Transverse colon (tissue), 4 donors: ENCODE results near the gene NFIA. TPM values are rescaled to one million over a fixed set of nuclear protein-coding genes. Genes with fewer than 3 reads are reported as not detected.

Experiments used
- DNase-seq: peaks from one replicate; pipeline ENCODE4 v3.0.0-alpha.2; 2019
- H3K27ac ChIP-seq, 4 donors: fragments of 200-600 bp; sonication (generic); 2 replicates each; pipeline ENCODE4 v1.5.1; 2016 to 2018; ENCODE audit warnings: inconsistent platforms in 4 of 4
- H3K27me3 ChIP-seq: fragments of 200-600 bp; sonication (generic); 2 replicates; pipeline ENCODE4 v1.5.1; 2017; ENCODE audit warnings: inconsistent platforms
- H3K36me3 ChIP-seq, 4 donors: fragments of 200-600 bp; sonication (generic); 2 replicates each; pipeline ENCODE4 v1.5.1; 2017 to 2019; ENCODE audit warnings: inconsistent platforms in 4 of 4
- H3K4me1 ChIP-seq, 4 donors: fragments of 200-600 bp; sonication (generic); 2 replicates each; pipeline ENCODE4 v1.5.1; 2017 to 2020; ENCODE audit warnings: inconsistent platforms in 4 of 4
- H3K4me3 ChIP-seq, 4 donors: fragments of 200-600 bp; sonication (generic); 1 replicate in 1 of 4; 2 replicates in 3 of 4; pipeline versions ENCODE4 v1.5.1 to v1.6.1; 2017 to 2019; ENCODE audit warnings: inconsistent platforms in 4 of 4
- H3K9me3 ChIP-seq, 2 donors: fragments of 200-600 bp; sonication (generic); 2 replicates each; pipeline ENCODE4 v1.5.1; 2017 to 2019; ENCODE audit warnings: inconsistent platforms in 2 of 2
- EP300 ChIP-seq: sonication (generic); formaldehyde crosslinking; IDR thresholded peaks from one replicate; pipeline ENCODE4 v1.6.1; 2017; ENCODE audit warnings: antibody characterized with exemption, low read depth
- POLR2A ChIP-seq: fragments of 450-650 bp; IDR thresholded peaks from one replicate; pipeline ENCODE4 v1.6.1; 2016; ENCODE audit warnings: antibody characterized with exemption, mild to moderate bottlenecking, moderate library complexity
- POLR2AphosphoS5 ChIP-seq, 3 donors: sonication (generic); formaldehyde crosslinking; IDR thresholded peaks; one replicate each; pipeline ENCODE4 v1.6.1; 2016; ENCODE audit warnings: antibody characterized with exemption in 3 of 3
- WGBS, 2 donors: methylation state at CpG; one replicate each; pipeline ENCODE4 v1.1.5; 2018; ENCODE audit warnings: low coverage in 1 of 2; 5-methylcytosine and 5-hydroxymethylcytosine counted together
- in situ Hi-C, 4 donors: fragments of 200-750 bp; cut with MboI; loops; one replicate each; pipeline versions ENCODE4 v1.15.0 to v1.15.1; 2017; ENCODE audit warnings: low sequenced_read_pairs in 3 of 4, low pct_ligation_motif_present in 1 of 4, low pct_unique_long_range_greater_than_20kb in 1 of 4
- intact Hi-C: fragments of 100-400 bp; cut with DNase I; formaldehyde crosslinking; loops from one replicate; pipeline ENCODE4 v1.15.1; 2023; ENCODE audit warnings: low total_unique reads
- total RNA-seq, 4 donors: library from RNA; depleted of rRNA; stranded (reverse); fragments of >200 nt; gene quantifications; one replicate each; pipeline ENCODE4 v1.1.0, GENCODE V29; 2016
- TF ChIP-seq, protein P1 (sequence below), 5 experiments: fragments of 200-600 bp in 3 of 5; fragments of 450-650 bp in 2 of 5; sonication (generic) in 3 of 5; IDR thresholded peaks; 1 replicate in 2 of 5; 2 replicates in 3 of 5; pipeline ENCODE4 v1.5.1; 2016 to 2017; ENCODE audit warnings: antibody characterized with exemption in 5 of 5, inconsistent platforms in 3 of 5, mild to moderate bottlenecking in 2 of 5, moderate library complexity in 1 of 5

NFIA gene
- total RNA-seq, 4 donors from 2014 or later: 17.3 to 37.2 (median 29.8) TPM

- TF ChIP-seq POLR2A (no peak), POLR2AphosphoS5 (IDR thresholded peaks at IDR 0.05) (no peak), EP300 (no peak)
- TF ChIP-seq, protein P1, sequence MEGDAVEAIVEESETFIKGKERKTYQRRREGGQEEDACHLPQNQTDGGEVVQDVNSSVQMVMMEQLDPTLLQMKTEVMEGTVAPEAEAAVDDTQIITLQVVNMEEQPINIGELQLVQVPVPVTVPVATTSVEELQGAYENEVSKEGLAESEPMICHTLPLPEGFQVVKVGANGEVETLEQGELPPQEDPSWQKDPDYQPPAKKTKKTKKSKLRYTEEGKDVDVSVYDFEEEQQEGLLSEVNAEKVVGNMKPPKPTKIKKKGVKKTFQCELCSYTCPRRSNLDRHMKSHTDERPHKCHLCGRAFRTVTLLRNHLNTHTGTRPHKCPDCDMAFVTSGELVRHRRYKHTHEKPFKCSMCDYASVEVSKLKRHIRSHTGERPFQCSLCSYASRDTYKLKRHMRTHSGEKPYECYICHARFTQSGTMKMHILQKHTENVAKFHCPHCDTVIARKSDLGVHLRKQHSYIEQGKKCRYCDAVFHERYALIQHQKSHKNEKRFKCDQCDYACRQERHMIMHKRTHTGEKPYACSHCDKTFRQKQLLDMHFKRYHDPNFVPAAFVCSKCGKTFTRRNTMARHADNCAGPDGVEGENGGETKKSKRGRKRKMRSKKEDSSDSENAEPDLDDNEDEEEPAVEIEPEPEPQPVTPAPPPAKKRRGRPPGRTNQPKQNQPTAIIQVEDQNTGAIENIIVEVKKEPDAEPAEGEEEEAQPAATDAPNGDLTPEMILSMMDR (IDR thresholded peaks at IDR 0.05): no peak
These were observed 32.0 kb downstream of the NFIA start for GRCh38 chr1:61114178-61114870.

GRCh38 chr1:61115436-61115835, 33.1 kb downstream of the NFIA start:
- Histone ChIP-seq H3K9me3 (no peaks in the 10 kb centered on the region), H3K36me3 (no peaks in the 10 kb centered on the region), H3K27ac (no peak overlapping the region), H3K27me3 (no peaks in the 10 kb centered on the region), H3K4me3 (no peak overlapping the region), H3K4me1 (peaks cover 0 to 50% (median 13%) of the 10 kb centered on the region in 4 donors)
- no peak for DNase-seq
- TF ChIP-seq POLR2AphosphoS5 (IDR thresholded peaks at IDR 0.05) (no peak), EP300 (no peak), POLR2A (no peak)
- TF ChIP-seq, protein P1 (IDR thresholded peaks at IDR 0.05): no peak
- intact Hi-C loops: no loop called here
- in situ Hi-C loops: no loop called here
- WGBS, 2 donors: 94% methylated on average over 7 of the region's 7 CpGs; no CpG with 5 or more reads in 1 of the 2 donors

More at GRCh38 chr1:61114178-61114870, 32.0 kb downstream of the NFIA start:
- H3K4me3 ChIP-seq: no peak overlapping the region
- H3K4me1 ChIP-seq: peaks cover 0 to 44% (median 12%) of the 10 kb centered on the region in 4 donors
- no peak for DNase-seq
- no peaks in the 10 kb centered on the region for H3K9me3 ChIP-seq
- H3K36me3 ChIP-seq: no peaks in the 10 kb centered on the region
- in situ Hi-C loops: no loop called here
- H3K27me3 ChIP-seq: no peaks in the 10 kb centered on the region
- H3K27ac ChIP-seq: no peak overlapping the region
- WGBS, 2 donors: 68 to 80% methylated on average over 3 of the region's 3 CpGs
- intact Hi-C loops: no loop called here

DNA sequence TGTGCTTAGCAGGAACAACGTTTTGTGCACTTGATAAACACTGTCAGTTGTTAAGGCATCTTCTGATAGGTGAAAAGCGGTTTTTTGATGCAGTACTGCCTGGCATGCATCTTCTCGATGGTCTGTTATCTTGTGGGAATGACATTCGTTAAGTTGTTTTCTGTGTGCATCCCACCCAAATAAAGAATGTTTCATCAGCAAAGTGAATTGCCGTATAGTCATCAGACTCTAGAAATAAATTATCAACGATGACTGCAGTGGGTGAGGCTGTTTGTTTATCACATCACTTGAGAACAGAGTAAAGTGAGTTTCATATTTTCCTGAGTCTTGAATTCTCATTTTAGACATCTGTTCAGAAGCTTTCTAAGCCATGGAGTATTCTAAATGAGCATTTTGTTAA, 34.1 kb downstream of the NFIA start:
- peaks cover 0 to 49% (median 11%) of the 10 kb centered on the region in 4 donors for H3K4me1 ChIP-seq
- in situ Hi-C loops: no loop called here
- no peaks in the 10 kb centered on the region for H3K27me3 ChIP-seq
- no peak for TF ChIP-seq POLR2AphosphoS5 (IDR thresholded peaks at IDR 0.05)
- TF ChIP-seq, protein P1 (IDR thresholded peaks at IDR 0.05): no peak
- TF ChIP-seq POLR2A: no peak
- no peak for TF ChIP-seq EP300
- no peak for DNase-seq
- no peak overlapping the region for H3K4me3 ChIP-seq
- no peaks in the 10 kb centered on the region for H3K9me3 ChIP-seq
- H3K36me3 ChIP-seq: no peaks in the 10 kb centered on the region
- 53 to 60% methylated on average over 6 of the region's 6 CpGs for WGBS, 2 donors
- intact Hi-C loops: no loop called here
- peak overlapping the region in 1 of 4 donors; percentile 21 for H3K27ac ChIP-seq

GRCh38 chr1:61117283-61117682, 34.9 kb downstream of the NFIA start:
- H3K4me1 ChIP-seq: peaks cover 3 to 45% (median 13%) of the 10 kb centered on the region in 4 donors
- no peaks in the 10 kb centered on the region for H3K27me3 ChIP-seq
- TF ChIP-seq EP300 (no peak), POLR2A (no peak), POLR2AphosphoS5 (IDR thresholded peaks at IDR 0.05) (no peak)
- TF ChIP-seq, protein P1 (IDR thresholded peaks at IDR 0.05): no peak
- DNase-seq: no peak
- 95 to 100% methylated on average over 2 of the region's 2 CpGs for WGBS, 2 donors
- intact Hi-C loops (no loop called here), in situ Hi-C loops (no loop called here)
- H3K9me3 ChIP-seq: no peaks in the 10 kb centered on the region
- no peaks in the 10 kb centered on the region for H3K36me3 ChIP-seq
- H3K4me3 ChIP-seq: no peak overlapping the region
- H3K27ac ChIP-seq: no peak overlapping the region
